ENCODE data around the gene BICDL1.

Gene BICDL1

DNA sequence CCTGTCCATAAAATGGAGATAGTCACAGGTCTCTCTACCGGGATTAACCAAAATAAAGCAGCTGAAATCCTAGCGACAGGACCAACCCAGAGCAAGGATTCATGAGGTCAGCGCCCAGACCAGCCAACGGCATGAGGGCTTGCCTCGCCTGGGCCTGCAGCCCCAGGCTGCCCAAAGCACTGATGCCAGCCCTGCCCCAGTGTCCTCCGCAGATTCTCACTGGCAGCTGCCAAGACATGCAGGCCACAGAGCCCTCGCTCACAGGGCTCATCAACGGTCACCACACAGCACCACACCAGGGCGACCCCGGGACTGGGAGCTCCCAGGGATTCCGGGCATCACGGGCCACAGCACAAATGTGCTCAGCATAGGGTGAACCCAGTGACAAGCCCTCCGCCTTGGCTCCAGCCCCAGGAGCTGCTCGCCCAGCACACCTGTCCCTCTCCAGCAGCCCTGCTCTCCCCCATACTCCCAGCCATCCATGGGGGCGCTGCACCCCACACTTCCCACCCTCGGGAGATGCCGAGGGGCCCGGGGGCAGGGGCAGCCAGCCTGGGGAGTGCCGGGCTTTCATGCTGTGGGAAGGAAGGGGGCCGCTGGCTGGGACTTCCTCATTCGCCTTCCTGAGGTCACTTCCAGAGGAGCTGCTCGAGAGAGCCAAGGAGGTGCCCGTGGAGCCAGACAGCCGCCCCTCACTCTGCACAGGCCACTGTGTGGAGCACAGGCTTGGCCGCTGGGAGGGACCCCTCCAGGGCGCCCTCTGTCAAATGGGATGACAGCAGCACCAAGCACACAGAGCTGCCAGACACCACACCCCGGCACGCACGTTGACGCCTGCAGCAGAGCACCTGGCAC, 113.4 kb downstream of the BICDL1 start:
- TF ChIP-seq, protein P1, sequence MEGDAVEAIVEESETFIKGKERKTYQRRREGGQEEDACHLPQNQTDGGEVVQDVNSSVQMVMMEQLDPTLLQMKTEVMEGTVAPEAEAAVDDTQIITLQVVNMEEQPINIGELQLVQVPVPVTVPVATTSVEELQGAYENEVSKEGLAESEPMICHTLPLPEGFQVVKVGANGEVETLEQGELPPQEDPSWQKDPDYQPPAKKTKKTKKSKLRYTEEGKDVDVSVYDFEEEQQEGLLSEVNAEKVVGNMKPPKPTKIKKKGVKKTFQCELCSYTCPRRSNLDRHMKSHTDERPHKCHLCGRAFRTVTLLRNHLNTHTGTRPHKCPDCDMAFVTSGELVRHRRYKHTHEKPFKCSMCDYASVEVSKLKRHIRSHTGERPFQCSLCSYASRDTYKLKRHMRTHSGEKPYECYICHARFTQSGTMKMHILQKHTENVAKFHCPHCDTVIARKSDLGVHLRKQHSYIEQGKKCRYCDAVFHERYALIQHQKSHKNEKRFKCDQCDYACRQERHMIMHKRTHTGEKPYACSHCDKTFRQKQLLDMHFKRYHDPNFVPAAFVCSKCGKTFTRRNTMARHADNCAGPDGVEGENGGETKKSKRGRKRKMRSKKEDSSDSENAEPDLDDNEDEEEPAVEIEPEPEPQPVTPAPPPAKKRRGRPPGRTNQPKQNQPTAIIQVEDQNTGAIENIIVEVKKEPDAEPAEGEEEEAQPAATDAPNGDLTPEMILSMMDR (IDR thresholded peaks at IDR 0.05; ENCODE audit: unreplicated experiment in 3 of 3), result no peak

GRCh38 chr12:120103044-120103338, 114.0 kb downstream of the BICDL1 start:
- TF ChIP-seq, protein P1 (IDR thresholded peaks at IDR 0.05; ENCODE audit: unreplicated experiment in 3 of 3), result no peak
- H3K27ac Mint-ChIP-seq, result no peak overlapping the region
- no peaks in the 10 kb centered on the region for H3K27me3 Mint-ChIP-seq (ENCODE audit: low read depth)

More for the DNA sequence above, 113.4 kb downstream of the BICDL1 start:
- peak overlapping the region in 1 of 3 experiments; percentile 41 for H3K27ac Mint-ChIP-seq
- H3K9me3 Mint-ChIP-seq, result no peaks in the 10 kb centered on the region
- H3K27me3 Mint-ChIP-seq (ENCODE audit: low read depth), result no peaks in the 10 kb centered on the region
- H3K36me3 Mint-ChIP-seq (ENCODE audit: low read depth), result peaks cover 32% of the 10 kb centered on the region
- peaks cover 23% of the 10 kb centered on the region for H3K4me1 Mint-ChIP-seq
- H3K4me3 Mint-ChIP-seq, result no peak overlapping the region

DNA sequence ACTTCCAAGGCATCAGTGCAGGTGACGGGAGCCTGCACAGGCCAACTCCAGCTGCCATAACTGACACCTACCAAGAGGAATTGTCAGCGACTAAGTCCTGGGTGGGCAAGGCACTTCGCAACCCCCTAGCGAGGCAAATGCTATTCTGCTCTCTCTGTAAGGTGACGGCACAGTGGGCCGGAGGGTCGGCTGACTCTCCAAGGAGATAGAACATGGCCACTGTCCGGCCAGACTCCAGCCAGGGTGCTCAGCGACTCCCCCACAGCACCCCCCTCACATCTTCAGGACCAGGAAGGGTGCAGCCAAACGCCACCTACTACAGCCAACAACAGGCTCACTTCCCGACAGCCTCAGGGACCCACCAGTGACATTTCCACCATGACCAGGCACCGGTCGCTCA, 114.3 kb downstream of the BICDL1 start:
- Mint-ChIP-seq H3K27ac (no peak overlapping the region), H3K4me1 (peaks cover 23% of the 10 kb centered on the region), H3K27me3 (ENCODE audit: low read depth) (no peaks in the 10 kb centered on the region), H3K36me3 (ENCODE audit: low read depth) (peaks cover 28% of the 10 kb centered on the region), H3K9me3 (no peaks in the 10 kb centered on the region), H3K4me3 (no peak overlapping the region)
- TF ChIP-seq, protein P1 (IDR thresholded peaks at IDR 0.05; ENCODE audit: unreplicated experiment in 3 of 3), result no peak

More at GRCh38 chr12:120103044-120103338, 114.0 kb downstream of the BICDL1 start:
- Mint-ChIP-seq H3K9me3 (no peaks in the 10 kb centered on the region), H3K4me1 (peaks cover 23% of the 10 kb centered on the region), H3K4me3 (no peak overlapping the region), H3K36me3 (ENCODE audit: low read depth) (peaks cover 31% of the 10 kb centered on the region)

DNA sequence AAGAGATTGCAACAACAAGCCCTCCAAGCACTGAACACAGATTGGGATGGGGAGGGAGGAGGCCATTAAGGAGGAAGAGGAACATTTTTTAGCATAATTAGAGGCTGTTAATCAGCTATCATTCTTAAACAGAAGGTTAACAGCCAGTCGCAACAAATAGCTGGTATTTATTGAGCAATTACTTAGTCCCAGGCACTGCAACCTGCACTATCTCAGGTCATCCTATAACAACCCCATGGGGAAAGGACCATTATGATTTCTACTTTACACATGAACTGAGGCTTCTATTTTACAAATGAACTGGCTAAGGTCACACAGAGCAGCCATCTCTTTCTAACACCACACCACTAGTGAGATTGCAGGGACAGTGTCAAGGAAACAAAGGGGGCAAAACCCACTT, 117.1 kb downstream of the BICDL1 start:
- Mint-ChIP-seq H3K27ac (no peak overlapping the region), H3K4me3 (no peak overlapping the region), H3K36me3 (ENCODE audit: low read depth) (peaks cover 28% of the 10 kb centered on the region), H3K27me3 (ENCODE audit: low read depth) (no peaks in the 10 kb centered on the region), H3K9me3 (no peaks in the 10 kb centered on the region), H3K4me1 (peaks cover 14% of the 10 kb centered on the region)
- TF ChIP-seq, protein P1 (IDR thresholded peaks at IDR 0.05; ENCODE audit: unreplicated experiment in 3 of 3), result no peak

- Mint-ChIP-seq H3K4me3 (no peak overlapping the region), H3K9me3 (no peaks in the 10 kb centered on the region), H3K36me3 (ENCODE audit: low read depth) (peaks cover 32% of the 10 kb centered on the region), H3K4me1 (peaks cover 6% of the 10 kb centered on the region), H3K27me3 (ENCODE audit: low read depth) (no peaks in the 10 kb centered on the region), H3K27ac (peak overlapping the region in 1 of 3 experiments; percentile 15)
- TF ChIP-seq, protein P1 (IDR thresholded peaks at IDR 0.05; ENCODE audit: unreplicated experiment in 3 of 3), result no peak
These were observed 120.7 kb downstream of the BICDL1 start for GRCh38 chr12:120109570-120110267.

Data from nephron (organoid).